KMS-11 (cell line): ENCODE results near the gene MTA1.

Source experiments
- H2AFZ ChIP-seq: fragments of 200-600 bp; sonication (generic); 2 replicates; pipeline ENCODE4 v1.6.1; 2016; ENCODE audit warnings: antibody characterized with exemption, mixed run types, low read depth
- H3K27ac ChIP-seq: fragments of 200-600 bp; sonication (generic); 2 replicates; pipeline ENCODE4 v1.6.1; 2016; ENCODE audit warnings: mild to moderate bottlenecking, mixed run types
- H3K27me3 ChIP-seq: fragments of 200-600 bp; sonication (generic); 2 replicates; pipeline ENCODE4 v1.6.1; 2017; ENCODE audit warnings: mild to moderate bottlenecking, low read depth, mixed run types, moderate library complexity; ENCODE audit not compliant: insufficient read depth
- H3K36me3 ChIP-seq: fragments of 200-600 bp; sonication (generic); 2 replicates; pipeline ENCODE4 v1.6.1; 2017; ENCODE audit warnings: mild to moderate bottlenecking, mixed run types; ENCODE audit not compliant: insufficient read depth
- H3K4me1 ChIP-seq: fragments of 200-600 bp; sonication (generic); 2 replicates; pipeline ENCODE4 v1.6.1; 2016; ENCODE audit warnings: mild to moderate bottlenecking, low read depth, mixed run types; ENCODE audit not compliant: poor library complexity, severe bottlenecking
- H3K4me2 ChIP-seq: fragments of 200-600 bp; sonication (generic); 2 replicates; pipeline ENCODE4 v1.7.0; 2016; ENCODE audit warnings: mild to moderate bottlenecking, mixed run types
- H3K4me3 ChIP-seq: fragments of 200-600 bp; sonication (generic); IDR thresholded peaks from 2 replicates; pipeline ENCODE4 v1.6.1; 2017; ENCODE audit warnings: low read depth, low read length, mixed read lengths; ENCODE audit not compliant: insufficient read depth
- H3K79me2 ChIP-seq: fragments of 200-600 bp; sonication (generic); 2 replicates; pipeline ENCODE4 v1.6.1; 2016; ENCODE audit warnings: low read depth, mixed run types; ENCODE audit not compliant: insufficient read depth
- H3K9ac ChIP-seq: fragments of 200-600 bp; sonication (generic); 2 replicates; pipeline ENCODE4 v1.6.1; 2016; ENCODE audit warnings: mild to moderate bottlenecking, mixed run types
- H4K20me1 ChIP-seq: fragments of 200-600 bp; sonication (generic); 2 replicates; pipeline ENCODE4 v1.6.1; 2016; ENCODE audit warnings: mild to moderate bottlenecking, mixed run types; ENCODE audit not compliant: insufficient read depth
- CTCF ChIP-seq: fragments of 200-600 bp; sonication (generic); conservative IDR thresholded peaks from 2 replicates; pipeline ENCODE4 v1.6.1; 2017; ENCODE audit warnings: low read depth, mild to moderate bottlenecking, antibody characterized with exemption, low read length, moderate library complexity, mixed read lengths

The MTA1 gene

GRCh38 chr14:105453847-105454246 lies 34.2 kb downstream of the MTA1 start:
- Histone ChIP-seq H3K36me3 (no peaks in the 10 kb centered on the region), H4K20me1 (no peaks in the 10 kb centered on the region), H3K27ac (no peak overlapping the region), H3K27me3 (no peaks in the 10 kb centered on the region), H2AFZ (no peak overlapping the region), H3K4me1 (peaks cover 4% of the 10 kb centered on the region), H3K4me3 (no peak overlapping the region), H3K4me2 (no peak overlapping the region), H3K9ac (no peak overlapping the region), H3K79me2 (no peaks in the 10 kb centered on the region)
- no peak for TF ChIP-seq CTCF

GRCh38 chr14:105455086-105455640 lies 35.5 kb downstream of the MTA1 start:
- no peak overlapping the region for H2AFZ ChIP-seq
- no peak overlapping the region for H3K9ac ChIP-seq
- H3K27me3 ChIP-seq, result no peaks in the 10 kb centered on the region
- H3K27ac ChIP-seq, result no peak overlapping the region
- no peaks in the 10 kb centered on the region for H3K36me3 ChIP-seq
- TF ChIP-seq CTCF, result no peak
- H3K4me3 ChIP-seq, result no peak overlapping the region
- H4K20me1 ChIP-seq, result no peaks in the 10 kb centered on the region
- no peaks in the 10 kb centered on the region for H3K4me1 ChIP-seq
- H3K4me2 ChIP-seq, result no peak overlapping the region
- no peaks in the 10 kb centered on the region for H3K79me2 ChIP-seq

GRCh38 chr14:105455766-105456660 lies 36.4 kb downstream of the MTA1 start:
- H3K9ac ChIP-seq, result no peak overlapping the region
- no peak overlapping the region for H3K4me3 ChIP-seq
- H3K4me2 ChIP-seq, result no peak overlapping the region
- no peak for TF ChIP-seq CTCF
- H4K20me1 ChIP-seq, result no peaks in the 10 kb centered on the region
- H3K4me1 ChIP-seq, result no peaks in the 10 kb centered on the region
- H3K36me3 ChIP-seq, result no peaks in the 10 kb centered on the region
- H3K27ac ChIP-seq, result no peak overlapping the region
- H2AFZ ChIP-seq, result no peak overlapping the region
- no peaks in the 10 kb centered on the region for H3K79me2 ChIP-seq
- H3K27me3 ChIP-seq, result no peaks in the 10 kb centered on the region

GRCh38 chr14:105456736-105457617 lies 37.4 kb downstream of the MTA1 start:
- Histone ChIP-seq H3K27ac (no peak overlapping the region), H4K20me1 (no peaks in the 10 kb centered on the region), H3K27me3 (no peaks in the 10 kb centered on the region), H3K4me2 (no peak overlapping the region), H3K4me3 (no peak overlapping the region), H3K36me3 (no peaks in the 10 kb centered on the region), H3K4me1 (no peaks in the 10 kb centered on the region), H3K79me2 (no peaks in the 10 kb centered on the region), H3K9ac (no peak overlapping the region), H2AFZ (no peak overlapping the region)
- no peak for TF ChIP-seq CTCF
